NOMO-1 (cell line): ENCODE results near the gene CBX4.
A peak's percentile ranks its signal among the peaks of the same experiment; 100 is the strongest.
"Not testable (repeated sequence)": the region's sequence is repeated elsewhere in the genome, so short reads cannot be mapped to it uniquely, and the experiment has no call there.

Experiments
- DNase-seq, 2 experiments: peaks; one replicate each; lab custom pipeline; 2025; ENCODE audit not compliant: unreplicated experiment in 2 of 2; lab: John Stamatoyannopoulos, UW

Gene CBX4

GRCh38 chr17:79861413-79862216 lies 22.4 kb upstream of the CBX4 start:
- no peak for DNase-seq

- no peak for DNase-seq
Measured at GRCh38 chr17:79859676-79860615, 20.7 kb upstream of the CBX4 start.

GRCh38 chr17:79857095-79857494 lies 17.9 kb upstream of the CBX4 start:
- DNase-seq: no peak

GRCh38 chr17:79855331-79856124 lies 16.3 kb upstream of the CBX4 start:
- no peak for DNase-seq

GRCh38 chr17:79854080-79855060 lies 15.1 kb upstream of the CBX4 start:
- no peak for DNase-seq

GRCh38 chr17:79853168-79853567 lies 13.9 kb upstream of the CBX4 start:
- DNase-seq: not testable (repeated sequence)

GRCh38 chr17:79852748-79853147 lies 13.5 kb upstream of the CBX4 start:
- peak in 1 of 2 experiments; percentile 64 for DNase-seq

- DNase-seq: no peak
Measured at GRCh38 chr17:79851461-79851817, 12.2 kb upstream of the CBX4 start.

GRCh38 chr17:79850571-79851460 lies 11.6 kb upstream of the CBX4 start:
- DNase-seq: no peak

- DNase-seq: no peak
Measured at GRCh38 chr17:79849953-79850352, 10.7 kb upstream of the CBX4 start.

- no peak for DNase-seq
Measured at GRCh38 chr17:79848370-79848766, 9.1 kb upstream of the CBX4 start.

GRCh38 chr17:79847698-79848369 lies 8.6 kb upstream of the CBX4 start:
- DNase-seq: no peak

- DNase-seq: peak; percentile 28 to 55
Measured at GRCh38 chr17:79845601-79845949, 6.3 kb upstream of the CBX4 start.

- DNase-seq: no peak
Measured at GRCh38 chr17:79844869-79845600, 5.8 kb upstream of the CBX4 start.

GRCh38 chr17:79843816-79844800 lies 4.9 kb upstream of the CBX4 start:
- DNase-seq: no peak

- no peak for DNase-seq
Measured at GRCh38 chr17:79843474-79843815, 4.2 kb upstream of the CBX4 start.
